HEK293 (cell line): ENCODE data around the gene CSTPP1.

Experiments
- CTCF ChIA-PET: fragments of 350-600 bp; formaldehyde crosslinking; extraction: SDS; loops from one replicate; lab custom pipeline; 2021; ENCODE audit warnings: antibody characterized with exemption; lab: Yijun Ruan, JAX
- POLR2A ChIA-PET: fragments of 300-600 bp; formaldehyde crosslinking; extraction: SDS; loops from one replicate; lab custom pipeline; 2020; ENCODE audit warnings: antibody characterized with exemption, inconsistent platforms; lab: Yijun Ruan, JAX
- H3K27ac ChIP-seq: fragments of 200-500 bp; sonication (Bioruptor generic); 2 replicates; pipeline ENCODE4 v1.5.1; 2014; ENCODE audit warnings: low read depth, low read length, control low read depth, inconsistent platforms; ENCODE audit errors: extremely low read depth
- H3K36me3 ChIP-seq, 2 experiments: fragments of 200-500 bp in 1 of 2; sonication (Bioruptor generic) in 1 of 2; 1 replicate in 1 of 2; 2 replicates in 1 of 2; pipeline ENCODE4 v1.5.1; 2014 to 2017; ENCODE audit warnings: inconsistent platforms in 2 of 2, low read length in 2 of 2; ENCODE audit not compliant: control insufficient read depth in 2 of 2, insufficient read depth in 1 of 2
- H3K4me1 ChIP-seq: fragments of 200-500 bp; sonication (Bioruptor generic); 2 replicates; pipeline ENCODE4 v1.5.1; 2014; ENCODE audit warnings: mild to moderate bottlenecking, low read length, inconsistent platforms; ENCODE audit not compliant: control insufficient read depth, insufficient read depth
- H3K4me3 ChIP-seq: 2 replicates; pipeline ENCODE4 v1.5.1; 2011; ENCODE audit warnings: low read depth, mild to moderate bottlenecking, control low read depth, low read length, moderate library complexity
- H3K9me3 ChIP-seq: fragments of 200-500 bp; sonication (Bioruptor generic); 2 replicates; pipeline ENCODE4 v1.5.1; 2014; ENCODE audit warnings: low read depth, low read length, inconsistent platforms; ENCODE audit not compliant: control insufficient read depth, insufficient read depth
- CTCF ChIP-seq: fragments of 450-650 bp; formaldehyde crosslinking; IDR thresholded peaks from 2 replicates; pipeline ENCODE4 v1.5.1; 2016; ENCODE audit warnings: missing biosample characterization, missing genetic modification characterization
- HOXD13 ChIP-seq: sonication (generic); formaldehyde crosslinking; IDR thresholded peaks from 2 replicates; pipeline ENCODE4 v1.8.0; 2022; ENCODE audit warnings: missing genetic modification reagents, borderline replicate concordance
- KLF9 ChIP-seq: fragments of 450-650 bp; formaldehyde crosslinking; IDR thresholded peaks from 2 replicates; pipeline ENCODE4 v1.5.1; 2016; ENCODE audit warnings: missing biosample characterization, missing genetic modification characterization, low read depth
- PRDM2 ChIP-seq: fragments of 450-650 bp; formaldehyde crosslinking; IDR thresholded peaks from 2 replicates; pipeline ENCODE4 v1.5.1; 2016; ENCODE audit warnings: missing biosample characterization, missing genetic modification characterization, borderline replicate concordance
- RBAK ChIP-seq: fragments of 450-650 bp; formaldehyde crosslinking; IDR thresholded peaks from 2 replicates; pipeline ENCODE4 v1.5.1; 2016; ENCODE audit warnings: missing biosample characterization, missing genetic modification characterization
- SCRT1 ChIP-seq: fragments of 450-650 bp; formaldehyde crosslinking; IDR thresholded peaks from 2 replicates; pipeline ENCODE4 v1.5.1; 2016; ENCODE audit warnings: missing biosample characterization, missing genetic modification characterization, borderline replicate concordance
- ZBTB49 ChIP-seq: fragments of 450-650 bp; formaldehyde crosslinking; IDR thresholded peaks from 2 replicates; pipeline ENCODE4 v1.5.1; 2016; ENCODE audit warnings: missing biosample characterization, missing genetic modification characterization, low read depth
- ZIC2 ChIP-seq: fragments of 450-650 bp; formaldehyde crosslinking; IDR thresholded peaks from 2 replicates; pipeline ENCODE4 v1.5.1; 2016; ENCODE audit warnings: missing biosample characterization, missing genetic modification characterization
- ZNF10 ChIP-seq: fragments of 450-650 bp; formaldehyde crosslinking; IDR thresholded peaks from 2 replicates; pipeline ENCODE4 v1.5.1; 2017; ENCODE audit warnings: missing biosample characterization, missing genetic modification characterization
- ZNF133 ChIP-seq: fragments of 450-650 bp; formaldehyde crosslinking; IDR thresholded peaks from 2 replicates; pipeline ENCODE4 v1.5.1; 2016; ENCODE audit warnings: missing biosample characterization, missing genetic modification characterization
- ZNF16 ChIP-seq: fragments of 450-650 bp; formaldehyde crosslinking; IDR thresholded peaks from 2 replicates; pipeline ENCODE4 v1.5.1; 2016; ENCODE audit warnings: low read depth, missing biosample characterization, missing genetic modification characterization
- ZNF18 ChIP-seq: fragments of 450-650 bp; formaldehyde crosslinking; IDR thresholded peaks from 2 replicates; pipeline ENCODE4 v1.5.1; 2016; ENCODE audit warnings: missing biosample characterization, missing genetic modification characterization
- ZNF560 ChIP-seq: fragments of 450-650 bp; formaldehyde crosslinking; IDR thresholded peaks from 2 replicates; pipeline ENCODE4 v1.5.1; 2017; ENCODE audit warnings: missing biosample characterization, missing genetic modification characterization, borderline replicate concordance
- ZNF664 ChIP-seq: fragments of 450-650 bp; formaldehyde crosslinking; IDR thresholded peaks from 2 replicates; pipeline ENCODE4 v1.5.1; 2016; ENCODE audit warnings: missing biosample characterization, missing genetic modification characterization
- ZNF792 ChIP-seq: fragments of 450-650 bp; formaldehyde crosslinking; IDR thresholded peaks from 2 replicates; pipeline ENCODE4 v1.5.1; 2016; ENCODE audit warnings: missing biosample characterization, missing genetic modification characterization
- ZSCAN30 ChIP-seq: fragments of 450-650 bp; IDR thresholded peaks from 2 replicates; pipeline ENCODE4 v1.5.1; 2018; ENCODE audit warnings: missing biosample characterization, mild to moderate bottlenecking, missing genetic modification characterization, moderate library complexity
- TF ChIP-seq, protein P1 (sequence below): fragments of 450-650 bp; formaldehyde crosslinking; conservative IDR thresholded peaks from 2 replicates; pipeline ENCODE4 v1.5.1; 2016; ENCODE audit warnings: low read depth, missing biosample characterization, missing genetic modification characterization
- TF ChIP-seq, protein P2 (sequence below): fragments of 450-650 bp; formaldehyde crosslinking; IDR thresholded peaks from 2 replicates; pipeline ENCODE4 v1.5.1; 2017; ENCODE audit warnings: missing biosample characterization, missing genetic modification characterization

The CSTPP1 gene

DNA sequence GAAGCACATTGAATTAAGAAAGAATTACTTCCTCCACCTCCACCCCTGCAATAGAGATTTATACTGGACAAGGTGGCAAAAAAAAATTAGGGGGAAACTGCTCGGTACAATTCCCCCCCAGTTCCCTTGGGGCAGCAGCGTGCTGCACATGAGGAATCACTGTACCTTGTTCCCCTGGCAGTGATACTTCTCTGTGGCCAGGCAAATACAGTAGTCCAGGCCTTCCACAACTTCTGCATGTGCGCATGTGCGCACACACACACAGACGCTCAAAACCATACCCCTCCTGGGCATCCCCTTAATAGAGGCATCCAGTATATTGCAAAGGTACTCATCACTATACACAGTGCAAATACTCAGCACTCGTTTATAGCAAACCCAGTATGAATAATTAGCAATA lies 171.2 kb downstream of the CSTPP1 start:
- POLR2A ChIA-PET = interaction anchor here (1.4 kb wide), 1 partner anchor 14 kb away, joined by 3 read pairs; no protein-coding TSS in a partner anchor
- CTCF ChIA-PET = no interaction called here
- H3K36me3 ChIP-seq = no peaks in the 10 kb centered on the region
- TF ChIP-seq ZNF18 (tag by site-specific recombination) = no peak
- TF ChIP-seq ZNF664 = no peak
- no peak for TF ChIP-seq ZSCAN30 (tag by site-specific recombination)
- TF ChIP-seq CTCF (tag by site-specific recombination) = no peak
- no peak for TF ChIP-seq ZBTB49 (tag by site-specific recombination)
- TF ChIP-seq ZNF133 (tag by site-specific recombination) = no peak
- TF ChIP-seq ZNF16 (tag by site-specific recombination) = no peak
- TF ChIP-seq, protein P1, sequence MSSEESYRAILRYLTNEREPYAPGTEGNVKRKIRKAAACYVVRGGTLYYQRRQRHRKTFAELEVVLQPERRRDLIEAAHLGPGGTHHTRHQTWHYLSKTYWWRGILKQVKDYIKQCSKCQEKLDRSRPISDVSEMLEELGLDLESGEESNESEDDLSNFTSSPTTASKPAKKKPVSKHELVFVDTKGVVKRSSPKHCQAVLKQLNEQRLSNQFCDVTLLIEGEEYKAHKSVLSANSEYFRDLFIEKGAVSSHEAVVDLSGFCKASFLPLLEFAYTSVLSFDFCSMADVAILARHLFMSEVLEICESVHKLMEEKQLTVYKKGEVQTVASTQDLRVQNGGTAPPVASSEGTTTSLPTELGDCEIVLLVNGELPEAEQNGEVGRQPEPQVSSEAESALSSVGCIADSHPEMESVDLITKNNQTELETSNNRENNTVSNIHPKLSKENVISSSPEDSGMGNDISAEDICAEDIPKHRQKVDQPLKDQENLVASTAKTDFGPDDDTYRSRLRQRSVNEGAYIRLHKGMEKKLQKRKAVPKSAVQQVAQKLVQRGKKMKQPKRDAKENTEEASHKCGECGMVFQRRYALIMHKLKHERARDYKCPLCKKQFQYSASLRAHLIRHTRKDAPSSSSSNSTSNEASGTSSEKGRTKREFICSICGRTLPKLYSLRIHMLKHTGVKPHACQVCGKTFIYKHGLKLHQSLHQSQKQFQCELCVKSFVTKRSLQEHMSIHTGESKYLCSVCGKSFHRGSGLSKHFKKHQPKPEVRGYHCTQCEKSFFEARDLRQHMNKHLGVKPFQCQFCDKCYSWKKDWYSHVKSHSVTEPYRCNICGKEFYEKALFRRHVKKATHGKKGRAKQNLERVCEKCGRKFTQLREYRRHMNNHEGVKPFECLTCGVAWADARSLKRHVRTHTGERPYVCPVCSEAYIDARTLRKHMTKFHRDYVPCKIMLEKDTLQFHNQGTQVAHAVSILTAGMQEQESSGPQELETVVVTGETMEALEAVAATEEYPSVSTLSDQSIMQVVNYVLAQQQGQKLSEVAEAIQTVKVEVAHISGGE (tag by site-specific recombination) = no peak
- TF ChIP-seq, protein P2, sequence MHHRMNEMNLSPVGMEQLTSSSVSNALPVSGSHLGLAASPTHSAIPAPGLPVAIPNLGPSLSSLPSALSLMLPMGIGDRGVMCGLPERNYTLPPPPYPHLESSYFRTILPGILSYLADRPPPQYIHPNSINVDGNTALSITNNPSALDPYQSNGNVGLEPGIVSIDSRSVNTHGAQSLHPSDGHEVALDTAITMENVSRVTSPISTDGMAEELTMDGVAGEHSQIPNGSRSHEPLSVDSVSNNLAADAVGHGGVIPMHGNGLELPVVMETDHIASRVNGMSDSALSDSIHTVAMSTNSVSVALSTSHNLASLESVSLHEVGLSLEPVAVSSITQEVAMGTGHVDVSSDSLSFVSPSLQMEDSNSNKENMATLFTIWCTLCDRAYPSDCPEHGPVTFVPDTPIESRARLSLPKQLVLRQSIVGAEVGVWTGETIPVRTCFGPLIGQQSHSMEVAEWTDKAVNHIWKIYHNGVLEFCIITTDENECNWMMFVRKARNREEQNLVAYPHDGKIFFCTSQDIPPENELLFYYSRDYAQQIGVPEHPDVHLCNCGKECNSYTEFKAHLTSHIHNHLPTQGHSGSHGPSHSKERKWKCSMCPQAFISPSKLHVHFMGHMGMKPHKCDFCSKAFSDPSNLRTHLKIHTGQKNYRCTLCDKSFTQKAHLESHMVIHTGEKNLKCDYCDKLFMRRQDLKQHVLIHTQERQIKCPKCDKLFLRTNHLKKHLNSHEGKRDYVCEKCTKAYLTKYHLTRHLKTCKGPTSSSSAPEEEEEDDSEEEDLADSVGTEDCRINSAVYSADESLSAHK (tag by site-specific recombination) = no peak
- TF ChIP-seq HOXD13 = no peak
- no peak for TF ChIP-seq PRDM2
- no peak for TF ChIP-seq ZIC2 (tag by site-specific recombination)
- no peak for TF ChIP-seq ZNF792 (tag by site-specific recombination)
- TF ChIP-seq KLF9 = no peak
- TF ChIP-seq SCRT1 (tag by site-specific recombination) = no peak
- no peak for TF ChIP-seq ZNF560 (tag by site-specific recombination)
- TF ChIP-seq RBAK (tag by site-specific recombination) = no peak
- TF ChIP-seq ZNF10 (tag by site-specific recombination) = no peak
- H3K27ac ChIP-seq = no peak overlapping the region
- H3K9me3 ChIP-seq = no peaks in the 10 kb centered on the region
- no peak overlapping the region for H3K4me3 ChIP-seq
- H3K4me1 ChIP-seq = no peaks in the 10 kb centered on the region
